ENCODE data around the gene COL28A1.

The COL28A1 gene

GRCh38 chr7:7352845-7353244, 182.8 kb downstream of the COL28A1 start:
- H3F3A ChIP-seq (ENCODE audit: insufficient read depth, low read length) = no peaks in the 10 kb centered on the region

GRCh38 chr7:7351832-7352231, 183.8 kb downstream of the COL28A1 start:
- Histone ChIP-seq H3K36me3 (ENCODE audit: insufficient read depth, low read length) (no peaks in the 10 kb centered on the region), H3K79me2 (ENCODE audit: insufficient read depth, low read length) (no peaks in the 10 kb centered on the region), H3F3A (ENCODE audit: insufficient read depth, low read length) (no peaks in the 10 kb centered on the region), H2AFZ (ENCODE audit: low read length) (no peak overlapping the region), H3K27ac (ENCODE audit: low read depth, low read length, poor library complexity, severe bottlenecking) (no peak overlapping the region), H3K4me1 (ENCODE audit: insufficient read depth, low read length, severe bottlenecking) (no peaks in the 10 kb centered on the region), H3K4me3 (ENCODE audit: low read depth, low read length, poor library complexity, severe bottlenecking) (no peak overlapping the region), H3K9me3 (ENCODE audit: low read length) (no peaks in the 10 kb centered on the region), H3K9ac (ENCODE audit: low read length) (no peak overlapping the region), H4K20me1 (ENCODE audit: insufficient read depth, low read length) (no peaks in the 10 kb centered on the region), H3K4me2 (ENCODE audit: low read length) (no peak overlapping the region), H3K9me2 (ENCODE audit: low read depth, low read length) (no peaks in the 10 kb centered on the region), H3K27me3 (ENCODE audit: insufficient read depth, low read length) (no peaks in the 10 kb centered on the region)
- no peak for TF ChIP-seq EZH2 (IDR thresholded peaks at IDR 0.05; ENCODE audit: borderline replicate concordance, low read length)
- TF ChIP-seq, protein P1, sequence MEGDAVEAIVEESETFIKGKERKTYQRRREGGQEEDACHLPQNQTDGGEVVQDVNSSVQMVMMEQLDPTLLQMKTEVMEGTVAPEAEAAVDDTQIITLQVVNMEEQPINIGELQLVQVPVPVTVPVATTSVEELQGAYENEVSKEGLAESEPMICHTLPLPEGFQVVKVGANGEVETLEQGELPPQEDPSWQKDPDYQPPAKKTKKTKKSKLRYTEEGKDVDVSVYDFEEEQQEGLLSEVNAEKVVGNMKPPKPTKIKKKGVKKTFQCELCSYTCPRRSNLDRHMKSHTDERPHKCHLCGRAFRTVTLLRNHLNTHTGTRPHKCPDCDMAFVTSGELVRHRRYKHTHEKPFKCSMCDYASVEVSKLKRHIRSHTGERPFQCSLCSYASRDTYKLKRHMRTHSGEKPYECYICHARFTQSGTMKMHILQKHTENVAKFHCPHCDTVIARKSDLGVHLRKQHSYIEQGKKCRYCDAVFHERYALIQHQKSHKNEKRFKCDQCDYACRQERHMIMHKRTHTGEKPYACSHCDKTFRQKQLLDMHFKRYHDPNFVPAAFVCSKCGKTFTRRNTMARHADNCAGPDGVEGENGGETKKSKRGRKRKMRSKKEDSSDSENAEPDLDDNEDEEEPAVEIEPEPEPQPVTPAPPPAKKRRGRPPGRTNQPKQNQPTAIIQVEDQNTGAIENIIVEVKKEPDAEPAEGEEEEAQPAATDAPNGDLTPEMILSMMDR (IDR thresholded peaks at IDR 0.05; ENCODE audit: low read length) = no peak

More at GRCh38 chr7:7352845-7353244, 182.8 kb downstream of the COL28A1 start:
- TF ChIP-seq, protein P1 (IDR thresholded peaks at IDR 0.05; ENCODE audit: low read length) = no peak; the same call in 1 of the 2 replicates
- TF ChIP-seq EZH2 (IDR thresholded peaks at IDR 0.05; ENCODE audit: borderline replicate concordance, low read length) = no peak
- no peaks in the 10 kb centered on the region for H3K9me2 ChIP-seq (ENCODE audit: low read depth, low read length)
- no peaks in the 10 kb centered on the region for H3K27me3 ChIP-seq (ENCODE audit: insufficient read depth, low read length)
- no peaks in the 10 kb centered on the region for H3K36me3 ChIP-seq (ENCODE audit: insufficient read depth, low read length)
- H3K27ac ChIP-seq (ENCODE audit: low read depth, low read length, poor library complexity, severe bottlenecking) = no peak overlapping the region
- H3K4me2 ChIP-seq (ENCODE audit: low read length) = no peak overlapping the region
- no peaks in the 10 kb centered on the region for H3K79me2 ChIP-seq (ENCODE audit: insufficient read depth, low read length)
- no peaks in the 10 kb centered on the region for H3K4me1 ChIP-seq (ENCODE audit: insufficient read depth, low read length, severe bottlenecking)
- H2AFZ ChIP-seq (ENCODE audit: low read length) = no peak overlapping the region
- no peaks in the 10 kb centered on the region for H3K9me3 ChIP-seq (ENCODE audit: low read length)
- no peak overlapping the region for H3K4me3 ChIP-seq (ENCODE audit: low read depth, low read length, poor library complexity, severe bottlenecking)
- no peaks in the 10 kb centered on the region for H4K20me1 ChIP-seq (ENCODE audit: insufficient read depth, low read length)
- no peak overlapping the region for H3K9ac ChIP-seq (ENCODE audit: low read length)

- no peak overlapping the region for H2AFZ ChIP-seq (ENCODE audit: low read length)
- H4K20me1 ChIP-seq (ENCODE audit: insufficient read depth, low read length) = no peaks in the 10 kb centered on the region
- H3K79me2 ChIP-seq (ENCODE audit: insufficient read depth, low read length) = no peaks in the 10 kb centered on the region
- TF ChIP-seq, protein P1 (IDR thresholded peaks at IDR 0.05; ENCODE audit: low read length) = no peak
- TF ChIP-seq EZH2 (IDR thresholded peaks at IDR 0.05; ENCODE audit: borderline replicate concordance, low read length) = no peak
- no peaks in the 10 kb centered on the region for H3K9me3 ChIP-seq (ENCODE audit: low read length)
- no peaks in the 10 kb centered on the region for H3K36me3 ChIP-seq (ENCODE audit: insufficient read depth, low read length)
- no peak overlapping the region for H3K4me2 ChIP-seq (ENCODE audit: low read length)
- no peaks in the 10 kb centered on the region for H3K27me3 ChIP-seq (ENCODE audit: insufficient read depth, low read length)
- H3K9me2 ChIP-seq (ENCODE audit: low read depth, low read length) = no peaks in the 10 kb centered on the region
- H3K4me1 ChIP-seq (ENCODE audit: insufficient read depth, low read length, severe bottlenecking) = no peaks in the 10 kb centered on the region
- H3K4me3 ChIP-seq (ENCODE audit: low read depth, low read length, poor library complexity, severe bottlenecking) = no peak overlapping the region
- H3K9ac ChIP-seq (ENCODE audit: low read length) = no peak overlapping the region
- no peak overlapping the region for H3K27ac ChIP-seq (ENCODE audit: low read depth, low read length, poor library complexity, severe bottlenecking)
- H3F3A ChIP-seq (ENCODE audit: insufficient read depth, low read length) = no peaks in the 10 kb centered on the region
Measured at GRCh38 chr7:7351156-7351555, 184.5 kb downstream of the COL28A1 start.

All from OCI-LY1 (cell line).